ENCODE data around the gene ZNF446.
A peak's percentile ranks its signal among the peaks of the same experiment; 100 is the strongest.

ZNF446 gene

DNA sequence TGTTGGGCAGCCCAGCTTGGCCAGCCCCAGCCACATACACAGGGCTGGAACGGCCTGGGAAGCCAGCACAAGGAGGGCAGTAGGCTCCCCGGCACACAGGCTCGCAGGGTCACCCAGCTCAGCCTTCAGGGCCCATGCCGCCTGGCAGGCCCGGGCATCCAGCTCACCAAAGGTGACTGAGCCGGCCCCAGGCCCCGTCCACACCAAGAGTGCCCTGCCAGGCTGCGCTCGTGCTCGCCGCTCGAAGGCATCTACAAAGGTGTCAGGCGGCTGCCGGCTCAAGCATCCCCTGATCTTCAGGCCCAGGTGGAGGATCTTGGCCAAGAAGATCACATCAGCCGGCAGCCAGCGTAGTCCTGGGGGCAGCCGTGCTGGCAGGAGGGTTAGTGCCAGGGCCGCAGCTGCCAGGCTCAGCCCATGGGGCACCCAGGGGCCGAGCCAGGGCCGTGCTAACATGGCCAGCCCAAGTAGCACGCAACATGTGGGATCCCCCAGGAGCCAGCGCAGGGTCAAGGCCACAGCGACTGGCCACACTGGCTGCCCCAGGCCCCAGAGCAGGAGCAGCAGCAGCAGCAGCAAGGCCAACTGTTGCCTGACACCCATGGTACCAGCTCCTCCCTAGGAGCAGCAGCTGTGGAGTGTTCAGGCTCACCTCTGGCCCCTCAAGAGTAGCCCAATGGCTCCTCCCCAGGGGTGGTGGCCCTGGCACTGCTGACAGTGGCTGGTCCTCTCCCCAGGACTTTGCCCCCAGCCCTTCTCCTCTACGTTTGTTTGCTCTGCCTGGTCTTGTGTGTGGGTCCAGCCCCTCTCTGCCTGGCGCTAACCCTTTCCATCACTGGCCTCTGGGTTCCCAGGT, 35.4 kb downstream of the ZNF446 start, which contains the start of gene SLC27A5:
Gene SLC27A5 (minus strand): TSS at position 640 of the 856 bp plus-strand sequence. CDS start 37 bp downstream, at position 603.
- no peak for DNase-seq (ENCODE audit: insufficient read length, low spot score)
- no peak for FAIRE-seq
- TF ChIP-seq, protein P1, sequence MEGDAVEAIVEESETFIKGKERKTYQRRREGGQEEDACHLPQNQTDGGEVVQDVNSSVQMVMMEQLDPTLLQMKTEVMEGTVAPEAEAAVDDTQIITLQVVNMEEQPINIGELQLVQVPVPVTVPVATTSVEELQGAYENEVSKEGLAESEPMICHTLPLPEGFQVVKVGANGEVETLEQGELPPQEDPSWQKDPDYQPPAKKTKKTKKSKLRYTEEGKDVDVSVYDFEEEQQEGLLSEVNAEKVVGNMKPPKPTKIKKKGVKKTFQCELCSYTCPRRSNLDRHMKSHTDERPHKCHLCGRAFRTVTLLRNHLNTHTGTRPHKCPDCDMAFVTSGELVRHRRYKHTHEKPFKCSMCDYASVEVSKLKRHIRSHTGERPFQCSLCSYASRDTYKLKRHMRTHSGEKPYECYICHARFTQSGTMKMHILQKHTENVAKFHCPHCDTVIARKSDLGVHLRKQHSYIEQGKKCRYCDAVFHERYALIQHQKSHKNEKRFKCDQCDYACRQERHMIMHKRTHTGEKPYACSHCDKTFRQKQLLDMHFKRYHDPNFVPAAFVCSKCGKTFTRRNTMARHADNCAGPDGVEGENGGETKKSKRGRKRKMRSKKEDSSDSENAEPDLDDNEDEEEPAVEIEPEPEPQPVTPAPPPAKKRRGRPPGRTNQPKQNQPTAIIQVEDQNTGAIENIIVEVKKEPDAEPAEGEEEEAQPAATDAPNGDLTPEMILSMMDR (IDR thresholded peaks at IDR 0.05; ENCODE audit: insufficient read depth, missing control alignments): no peak

GRCh38 chr19:58513213-58513693, 37.1 kb downstream of the ZNF446 start:
- FAIRE-seq (no peak), DNase-seq (ENCODE audit: insufficient read length, low spot score) (no peak)
- TF ChIP-seq, protein P1 (IDR thresholded peaks at IDR 0.05; ENCODE audit: insufficient read depth, missing control alignments): no peak

- FAIRE-seq (no peak), DNase-seq (ENCODE audit: insufficient read length, low spot score) (peak; percentile 66)
- TF ChIP-seq, protein P1 (IDR thresholded peaks at IDR 0.05; ENCODE audit: insufficient read depth, missing control alignments): peak; percentile 82
Measured at GRCh38 chr19:58513694-58514563, 37.8 kb downstream of the ZNF446 start.

GRCh38 chr19:58514564-58515022, 38.4 kb downstream of the ZNF446 start:
- DNase-seq (ENCODE audit: insufficient read length, low spot score) (no peak), FAIRE-seq (no peak)
- TF ChIP-seq, protein P1 (IDR thresholded peaks at IDR 0.05; ENCODE audit: insufficient read depth, missing control alignments): no peak

GRCh38 chr19:58515259-58515658, 39.1 kb downstream of the ZNF446 start:
- TF ChIP-seq, protein P1 (IDR thresholded peaks at IDR 0.05; ENCODE audit: insufficient read depth, missing control alignments): no peak
- DNase-seq (ENCODE audit: insufficient read length, low spot score): no peak
- no peak for FAIRE-seq

- no peak for FAIRE-seq
- TF ChIP-seq, protein P1 (IDR thresholded peaks at IDR 0.05; ENCODE audit: insufficient read depth, missing control alignments): no peak
- DNase-seq (ENCODE audit: insufficient read length, low spot score): no peak
Measured at GRCh38 chr19:58516246-58516836, 40.2 kb downstream of the ZNF446 start.

Measured in D721Med (cell line).